Keratinocyte (primary cell): ENCODE data around the gene PRAMEF33.
"Not testable (repeated sequence)": the region's sequence is repeated elsewhere in the genome, so short reads cannot be mapped to it uniquely, and the experiment has no call there.

Source experiments
- EZH2 ChIP-seq: IDR thresholded peaks from one replicate; pipeline ENCODE4 v1.6.1; 2012; ENCODE audit warnings: inconsistent platforms, mild to moderate bottlenecking, low read length, moderate library complexity
- TF ChIP-seq, protein P1 (sequence below), 3 experiments: IDR thresholded peaks in 1 of 3; conservative IDR thresholded peaks in 1 of 3; optimal IDR thresholded peaks in 1 of 3; 2 replicates in 2 of 3; 3 replicates in 1 of 3; pipeline versions ENCODE3 to v1.5.1; 2011; ENCODE audit warnings: low read length in 3 of 3, mild to moderate bottlenecking in 3 of 3, moderate library complexity in 2 of 3, control low read depth in 1 of 3, inconsistent platforms in 1 of 3; ENCODE audit not compliant: insufficient read depth in 2 of 3; ENCODE audit errors: extremely low read depth in 1 of 3

DNA sequence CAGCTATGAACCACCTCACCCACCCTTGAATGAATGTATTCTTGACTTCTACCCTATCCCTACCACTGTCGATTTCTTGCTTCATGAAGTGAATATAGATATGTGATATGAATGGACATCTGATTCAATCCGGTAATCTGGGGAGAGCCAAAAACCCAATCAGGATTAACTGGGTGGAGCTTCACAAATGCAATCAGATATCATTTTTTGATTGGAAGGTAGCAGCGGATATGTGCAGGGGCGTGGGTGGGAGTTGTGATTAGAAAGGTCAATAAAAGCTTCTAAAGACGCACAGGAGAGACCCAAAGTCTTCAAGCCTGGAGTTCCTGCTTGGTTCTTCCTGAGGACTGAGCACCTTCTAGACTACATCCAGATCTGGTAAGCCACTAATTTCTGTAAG, 49.4 kb upstream of the PRAMEF33 start, which contains the start of gene PRAMEF5:
- TF ChIP-seq, protein P1, sequence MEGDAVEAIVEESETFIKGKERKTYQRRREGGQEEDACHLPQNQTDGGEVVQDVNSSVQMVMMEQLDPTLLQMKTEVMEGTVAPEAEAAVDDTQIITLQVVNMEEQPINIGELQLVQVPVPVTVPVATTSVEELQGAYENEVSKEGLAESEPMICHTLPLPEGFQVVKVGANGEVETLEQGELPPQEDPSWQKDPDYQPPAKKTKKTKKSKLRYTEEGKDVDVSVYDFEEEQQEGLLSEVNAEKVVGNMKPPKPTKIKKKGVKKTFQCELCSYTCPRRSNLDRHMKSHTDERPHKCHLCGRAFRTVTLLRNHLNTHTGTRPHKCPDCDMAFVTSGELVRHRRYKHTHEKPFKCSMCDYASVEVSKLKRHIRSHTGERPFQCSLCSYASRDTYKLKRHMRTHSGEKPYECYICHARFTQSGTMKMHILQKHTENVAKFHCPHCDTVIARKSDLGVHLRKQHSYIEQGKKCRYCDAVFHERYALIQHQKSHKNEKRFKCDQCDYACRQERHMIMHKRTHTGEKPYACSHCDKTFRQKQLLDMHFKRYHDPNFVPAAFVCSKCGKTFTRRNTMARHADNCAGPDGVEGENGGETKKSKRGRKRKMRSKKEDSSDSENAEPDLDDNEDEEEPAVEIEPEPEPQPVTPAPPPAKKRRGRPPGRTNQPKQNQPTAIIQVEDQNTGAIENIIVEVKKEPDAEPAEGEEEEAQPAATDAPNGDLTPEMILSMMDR (optimal IDR thresholded peaks at IDR 0.05 in 1 of 3, IDR thresholded peaks at IDR 0.05 in 1 of 3, conservative IDR thresholded peaks at IDR 0.05 in 1 of 3; ENCODE audit: extremely low read depth in 1 of 3, insufficient read depth in 2 of 3, low read length in 3 of 3): not testable (repeated sequence)
- TF ChIP-seq EZH2: not testable (repeated sequence)
